Panc1 (cell line): ENCODE data around the gene SLC1A3. TPM values are rescaled to one million over a fixed set of nuclear protein-coding genes. Genes with fewer than 3 reads are reported as not detected.

ENCODE experiments used
- ATAC-seq: fragments of 200-7000 bp; cut with Tn5 transposase; 2 replicates; pipeline ENCODE4 v1.9.1; 2020; ENCODE audit warnings: mild to moderate bottlenecking, moderate library complexity
- BruUV-seq: library from RNA; stranded (reverse); fragments of 400-500 nt; replicated peaks from 2 replicates; lab custom pipeline; 2021; lab: Mats Ljungman, UMichigan
- CTCF ChIA-PET: fragments of 300-600 bp; sonication (Branson Sonifier 250); formaldehyde crosslinking; loops from one replicate; lab custom pipeline; 2022; ENCODE audit warnings: antibody characterized with exemption; lab: Charles Lee
- POLR2A ChIA-PET: fragments of 300-600 bp; sonication (Branson Sonifier 250); formaldehyde crosslinking; loops from one replicate; lab custom pipeline; 2022; ENCODE audit warnings: antibody characterized with exemption; lab: Charles Lee
- DNase-seq: peaks from one replicate; pipeline ENCODE4 v3.0.0-alpha.2; 2010; ENCODE audit warnings: low read depth, low spot score
- H3K27ac ChIP-seq: 2 replicates; pipeline ENCODE4 v1.5.1; 2011; ENCODE audit warnings: mild to moderate bottlenecking, low read length, inconsistent platforms
- H3K27me3 ChIP-seq: fragments of 200-500 bp; sonication (Bioruptor generic); 2 replicates; pipeline ENCODE4 v1.6.0; 2014; ENCODE audit warnings: low read length, inconsistent platforms; ENCODE audit not compliant: control insufficient read depth, insufficient read depth
- H3K36me3 ChIP-seq: fragments of 200-500 bp; sonication (Bioruptor generic); 2 replicates; pipeline ENCODE4 v1.5.1; 2014; ENCODE audit warnings: inconsistent platforms, mild to moderate bottlenecking, low read length, moderate library complexity; ENCODE audit not compliant: control insufficient read depth, insufficient read depth
- H3K4me1 ChIP-seq: 2 replicates; pipeline ENCODE4 v1.5.1; 2011; ENCODE audit warnings: inconsistent platforms, mild to moderate bottlenecking, low read length, moderate library complexity; ENCODE audit not compliant: control insufficient read depth, insufficient read depth
- H3K4me3 ChIP-seq, 2 experiments: 2 replicates each; pipeline ENCODE4 v1.5.1; 2011 to 2012; ENCODE audit warnings: low read depth in 2 of 2, low read length in 2 of 2, mild to moderate bottlenecking in 2 of 2, inconsistent platforms in 1 of 2, moderate library complexity in 1 of 2
- H3K9me3 ChIP-seq: fragments of 200-500 bp; sonication (Bioruptor generic); 2 replicates; pipeline ENCODE4 v1.5.1; 2014; ENCODE audit warnings: low read depth, mild to moderate bottlenecking, inconsistent platforms, low read length, moderate library complexity; ENCODE audit not compliant: control insufficient read depth, insufficient read depth
- CTCF ChIP-seq: fragments of 450-650 bp; IDR thresholded peaks from 2 replicates; pipeline ENCODE4 v1.5.1; 2017; ENCODE audit warnings: mild to moderate bottlenecking
- POLR2AphosphoS5 ChIP-seq: IDR thresholded peaks from 2 replicates; pipeline ENCODE4 v1.6.1; 2012; ENCODE audit warnings: mild to moderate bottlenecking, low read depth, low read length, moderate library complexity
- REST ChIP-seq, 2 experiments: IDR thresholded peaks; 2 replicates each; pipeline ENCODE4 v1.6.1; 2011 to 2012; ENCODE audit warnings: low read depth in 2 of 2, control low read depth in 1 of 2, low read length in 1 of 2, mild to moderate bottlenecking in 1 of 2, moderate library complexity in 1 of 2; ENCODE audit not compliant: insufficient read depth in 1 of 2
- SIN3A ChIP-seq: IDR thresholded peaks from 2 replicates; pipeline ENCODE4 v1.6.1; 2012; ENCODE audit warnings: low read depth, mild to moderate bottlenecking, low read length, moderate library complexity, borderline replicate concordance; ENCODE audit not compliant: insufficient read depth
- TCF7L2 ChIP-seq: IDR thresholded peaks from 2 replicates; pipeline ENCODE4 v1.6.1; 2011; ENCODE audit warnings: mild to moderate bottlenecking, low read depth, low read length, inconsistent platforms
- in situ Hi-C: cut with HindIII; loops from 2 replicates; pipeline ENCODE4 v1.10.0; 2016; ENCODE audit warnings: low sequenced_read_pairs, low pct_unique_long_range_greater_than_20kb
- intact Hi-C: fragments of 100-400 bp; cut with micrococcal nuclease; formaldehyde crosslinking; loops from one replicate; pipeline ENCODE4 v1.10.0; 2022; ENCODE audit not compliant: unreplicated experiment
- total RNA-seq: library from RNA; stranded (reverse); gene quantifications from one replicate; pipeline ENCODE4 v1.2.1, GENCODE V29; 2021; ENCODE audit not compliant: unreplicated experiment

SLC1A3 gene
- total RNA-seq, 1 experiment from 2014 or later, result 0.13 TPM

- H3K4me3 ChIP-seq, result no peak overlapping the region
- CTCF ChIA-PET, result no interaction called here
- DNase-seq (no peak), ATAC-seq (no peak)
- H3K9me3 ChIP-seq, result no peaks in the 10 kb centered on the region
- H3K4me1 ChIP-seq, result peaks cover 3% of the 10 kb centered on the region; the same call in 1 of the 2 replicates
- peaks cover 30% of the 10 kb centered on the region for H3K27me3 ChIP-seq
- in situ Hi-C loops, result no loop called here
- intact Hi-C loops, result no loop called here
- H3K36me3 ChIP-seq, result peaks cover 4% of the 10 kb centered on the region; the same call in 1 of the 2 replicates
- POLR2A ChIA-PET, result no interaction called here
- H3K27ac ChIP-seq, result no peak overlapping the region
- no TSS peak for BruUV-seq
- TF ChIP-seq TCF7L2 (no peak), POLR2AphosphoS5 (no peak), CTCF (no peak), REST (IDR thresholded peaks at IDR 0.05; ENCODE audit: insufficient read depth in 1 of 2, low read depth in 2 of 2, low read length in 1 of 2) (no peak), SIN3A (no peak)
These were observed 4.2 kb downstream of the SLC1A3 start for GRCh38 chr5:36610621-36611020.

DNA sequence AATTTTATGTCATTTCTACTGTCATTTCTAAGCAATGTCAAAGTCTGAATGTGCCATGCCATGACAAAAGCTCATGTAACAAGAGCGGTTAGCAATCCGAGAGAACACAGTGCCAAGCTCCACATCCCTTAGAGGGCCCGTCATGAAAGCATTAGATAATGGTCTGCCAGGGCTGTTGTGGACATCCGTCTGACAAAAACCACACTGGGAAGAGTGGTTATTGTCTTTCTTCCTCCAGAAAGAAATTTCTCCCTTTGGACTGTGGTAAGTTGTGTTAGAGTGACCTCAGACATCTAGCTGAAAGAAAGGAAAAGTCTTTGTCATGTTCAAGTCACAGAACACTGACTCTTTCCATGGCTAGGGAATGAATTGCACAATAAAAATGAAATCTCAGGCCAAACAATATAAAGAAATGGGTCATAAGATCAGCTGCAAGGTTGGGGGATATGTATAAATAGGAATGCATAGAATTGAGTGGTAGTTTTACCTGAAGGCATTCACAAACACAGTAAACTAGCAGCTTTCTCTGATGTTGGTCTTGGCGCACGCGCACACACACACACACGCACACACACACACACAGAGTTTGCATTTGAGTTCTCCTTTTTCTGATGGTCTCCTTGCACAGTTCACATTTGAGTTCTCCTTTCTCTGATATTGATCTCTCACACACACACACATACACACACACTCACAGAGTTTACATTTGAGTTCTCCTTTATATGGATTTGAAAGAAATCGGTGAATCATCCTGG, 5.3 kb downstream of the SLC1A3 start:
- POLR2A ChIA-PET, result no interaction called here
- H3K27me3 ChIP-seq, result peaks cover 26% of the 10 kb centered on the region
- no peak overlapping the region for H3K27ac ChIP-seq
- no TSS peak for BruUV-seq
- CTCF ChIA-PET, result no interaction called here
- H3K4me3 ChIP-seq, result no peak overlapping the region
- DNase-seq (no peak), ATAC-seq (no peak)
- peaks cover 2% of the 10 kb centered on the region; the same call in 1 of the 2 replicates for H3K36me3 ChIP-seq
- in situ Hi-C loops (no loop called here), intact Hi-C loops (no loop called here)
- H3K9me3 ChIP-seq, result no peaks in the 10 kb centered on the region
- H3K4me1 ChIP-seq, result peaks cover 3% of the 10 kb centered on the region; the same call in 1 of the 2 replicates
- TF ChIP-seq CTCF (no peak), POLR2AphosphoS5 (no peak), REST (IDR thresholded peaks at IDR 0.05; ENCODE audit: insufficient read depth in 1 of 2, low read depth in 2 of 2, low read length in 1 of 2) (no peak), TCF7L2 (no peak), SIN3A (no peak)
